GM12878 (cell line): ENCODE results near the gene MRPL38. TPM values are rescaled to one million over a fixed set of nuclear protein-coding genes. Genes with fewer than 3 reads are reported as not detected.
A peak's percentile ranks its signal among the peaks of the same experiment; 100 is the strongest.

Experiments
- ATF7 ChIP-seq: fragments of 450-650 bp; IDR thresholded peaks from 2 replicates; pipeline ENCODE4 v1.6.1; 2016; ENCODE audit warnings: low read depth, mild to moderate bottlenecking
- CEBPB ChIP-seq, 2 experiments: fragments of 150-350 bp in 1 of 2; IDR thresholded peaks; 2 replicates each; pipeline ENCODE4 v1.6.1; 2012 to 2014; ENCODE audit warnings: low read depth in 2 of 2, low read length in 2 of 2, borderline replicate concordance in 1 of 2, inconsistent platforms in 1 of 2
- DPF2 ChIP-seq: fragments of 450-650 bp; IDR thresholded peaks from 2 replicates; pipeline ENCODE4 v1.6.1; 2017; ENCODE audit warnings: mild to moderate bottlenecking
- ETV6 ChIP-seq, 2 experiments: fragments of 450-650 bp in 1 of 2; IDR thresholded peaks in 1 of 2; conservative IDR thresholded peaks in 1 of 2; 2 replicates each; pipeline ENCODE4 v1.6.1; 2014; ENCODE audit warnings: antibody characterized with exemption in 1 of 2, borderline replicate concordance in 1 of 2, low read depth in 1 of 2, mild to moderate bottlenecking in 1 of 2, moderate library complexity in 1 of 2
- FOS ChIP-seq: IDR thresholded peaks from 3 replicates; pipeline ENCODE4 v1.6.1; 2011; ENCODE audit warnings: borderline replicate concordance; ENCODE audit not compliant: insufficient read length; ENCODE audit errors: extremely low read depth
- IKZF1 ChIP-seq: fragments of 450-650 bp; conservative IDR thresholded peaks from 2 replicates; pipeline ENCODE4 v1.6.1; 2017; ENCODE audit warnings: antibody characterized with exemption, mild to moderate bottlenecking
- IRF4 ChIP-seq: IDR thresholded peaks from 2 replicates; pipeline ENCODE4 v1.6.1; 2011; ENCODE audit warnings: low read depth, low read length
- JUND ChIP-seq: IDR thresholded peaks from 2 replicates; pipeline ENCODE4 v1.6.1; 2012; ENCODE audit warnings: low read depth, mild to moderate bottlenecking, low read length, improper control_type of control experiment, moderate library complexity
- KAT2A ChIP-seq: conservative IDR thresholded peaks from 2 replicates; pipeline ENCODE4 v1.6.1; 2011; ENCODE audit warnings: low read depth, low read length; ENCODE audit not compliant: control insufficient read depth
- LARP7 ChIP-seq: fragments of 450-650 bp; IDR thresholded peaks from 2 replicates; pipeline ENCODE4 v1.6.1; 2017; ENCODE audit warnings: mild to moderate bottlenecking
- MEF2A ChIP-seq: IDR thresholded peaks from 2 replicates; pipeline ENCODE4 v1.6.1; 2011; ENCODE audit warnings: low read depth, mild to moderate bottlenecking, low read length, moderate library complexity; ENCODE audit not compliant: insufficient read depth
- MTA3 ChIP-seq: IDR thresholded peaks from 2 replicates; pipeline ENCODE4 v1.6.1; 2012; ENCODE audit warnings: low read length, inconsistent platforms, borderline replicate concordance
- MXI1 ChIP-seq: fragments of 150-350 bp; IDR thresholded peaks from 2 replicates; pipeline ENCODE4 v1.6.1; 2011; ENCODE audit warnings: low read depth, mild to moderate bottlenecking, inconsistent platforms, low read length, improper control_type of control experiment
- MYB ChIP-seq: fragments of 150-350 bp; IDR thresholded peaks from 2 replicates; pipeline ENCODE4 v1.6.1; 2014; ENCODE audit warnings: mild to moderate bottlenecking, low read depth, low read length, borderline replicate concordance
- NFYA ChIP-seq: IDR thresholded peaks from 2 replicates; pipeline ENCODE4 v1.6.1; 2011; ENCODE audit warnings: low read depth, mild to moderate bottlenecking, low read length, improper control_type of control experiment, borderline replicate concordance
- NR2C1 ChIP-seq: fragments of 450-650 bp; IDR thresholded peaks from 2 replicates; pipeline ENCODE4 v1.6.1; 2017; ENCODE audit warnings: antibody characterized with exemption, mild to moderate bottlenecking, moderate library complexity
- NRF1 ChIP-seq: conservative IDR thresholded peaks from 2 replicates; pipeline ENCODE4 v1.6.1; 2011; ENCODE audit warnings: mild to moderate bottlenecking, low read depth, low read length, improper control_type of control experiment
- PAX5 ChIP-seq: IDR thresholded peaks from 2 replicates; pipeline ENCODE4 v1.6.1; 2011; ENCODE audit warnings: low read depth, low read length, borderline replicate concordance
- RCOR1 ChIP-seq: conservative IDR thresholded peaks from 2 replicates; pipeline ENCODE4 v1.6.1; 2012; ENCODE audit warnings: low read depth, low read length, improper control_type of control experiment
- RELA ChIP-seq: fragments of 450-650 bp; IDR thresholded peaks from 2 replicates; pipeline ENCODE4 v1.8.0; 2014; ENCODE audit warnings: borderline replicate concordance; ENCODE audit not compliant: partially characterized antibody
- STAT3 ChIP-seq: IDR thresholded peaks from 2 replicates; pipeline ENCODE4 v1.6.1; 2011; ENCODE audit warnings: low read depth, low read length, improper control_type of control experiment
- SUPT20H ChIP-seq: IDR thresholded peaks from 2 replicates; pipeline ENCODE4 v1.6.1; 2011; ENCODE audit warnings: low read depth, mild to moderate bottlenecking, low read length, moderate library complexity, borderline replicate concordance; ENCODE audit not compliant: control insufficient read depth
- TCF7 ChIP-seq: IDR thresholded peaks from 2 replicates; pipeline ENCODE4 v1.6.1; 2014; ENCODE audit warnings: antibody characterized with exemption, borderline replicate concordance
- ZNF207 ChIP-seq: fragments of 450-650 bp; IDR thresholded peaks from 2 replicates; pipeline ENCODE4 v1.6.1; 2014; ENCODE audit warnings: antibody characterized with exemption, mild to moderate bottlenecking, borderline replicate concordance
- ZZZ3 ChIP-seq: IDR thresholded peaks from 2 replicates; pipeline ENCODE4 v1.6.1; 2011; ENCODE audit warnings: low read depth; ENCODE audit not compliant: control insufficient read depth, insufficient read length
- polyA plus RNA-seq, 11 experiments: library from polyadenylated mRNA; depleted of rRNA in 4 of 11; unstranded in 6 of 11; stranded (reverse) in 5 of 11; fragments of >200 nt; fragmentation: Nextera tagmentation in 4 of 11; fragmentation: Illumina TruSeq in 1 of 11; extraction: Ambion mirVana in 4 of 11; extraction: Trizol in 1 of 11; gene quantifications; 1 replicate in 1 of 11; 2 replicates in 10 of 11; pipeline versions ENCODE4 v1.2.1 to v1.2.3, GENCODE V29; 2011 to 2016; ENCODE audit warnings: inconsistent platforms in 2 of 11, missing spikeins in 2 of 11, low read depth in 1 of 11
- total RNA-seq, 4 experiments: library from RNA; depleted of rRNA in 3 of 4; stranded (reverse); fragments of >200 nt in 3 of 4; fragmentation: Illumina TruSeq in 1 of 4; extraction: Trizol in 1 of 4; gene quantifications; 2 replicates each; pipeline versions ENCODE4 v1.2.1 to v1.2.3, GENCODE V29; 2013 to 2021
- TF ChIP-seq, protein P1 (sequence below): IDR thresholded peaks from 2 replicates; pipeline ENCODE4 v1.6.1; 2012; ENCODE audit warnings: low read depth, low read length, improper control_type of control experiment
- TF ChIP-seq, protein P2 (sequence below): fragments of 450-650 bp; IDR thresholded peaks from 2 replicates; pipeline ENCODE4 v1.6.1; 2016; ENCODE audit warnings: mild to moderate bottlenecking
- TF ChIP-seq, protein P3 (sequence below): fragments of 450-650 bp; IDR thresholded peaks from 2 replicates; pipeline ENCODE4 v1.6.1; 2017; ENCODE audit warnings: mild to moderate bottlenecking

Gene MRPL38
- total and polyA plus RNA-seq, 10 of the 15 experiments (the other 5 are each of a cell fraction or from before 2014, with no cell fraction given): 6.6 to 205 (median 53.1) TPM

- TF ChIP-seq SUPT20H (no peak), JUND (no peak), PAX5 (no peak), MYB (no peak), ETV6 (conservative IDR thresholded peaks at IDR 0.05 in 1 of 2, IDR thresholded peaks at IDR 0.05 in 1 of 2; ENCODE audit: borderline replicate concordance in 1 of 2, low read depth in 1 of 2) (no peak), IKZF1 (peak; percentile 94), ZNF207 (no peak), STAT3 (no peak), KAT2A (no peak), IRF4 (no peak), NRF1 (0 out of 2 replicates have a peak, but pooled peaks have one; percentile 19), LARP7 (peak; percentile 98), DPF2 (peak; percentile 89), CEBPB (IDR thresholded peaks at IDR 0.05; ENCODE audit: borderline replicate concordance in 1 of 2, low read depth in 2 of 2, low read length in 2 of 2) (no peak), TCF7 (no peak), RELA (no peak), MTA3 (no peak), NR2C1 (peak; percentile 30; the same call in 1 of the 2 replicates), MXI1 (peak; percentile 80), NFYA (no peak), ATF7 (no peak), FOS (no peak), ZZZ3 (no peak), RCOR1 (no peak), MEF2A (no peak)
- TF ChIP-seq, protein P1, sequence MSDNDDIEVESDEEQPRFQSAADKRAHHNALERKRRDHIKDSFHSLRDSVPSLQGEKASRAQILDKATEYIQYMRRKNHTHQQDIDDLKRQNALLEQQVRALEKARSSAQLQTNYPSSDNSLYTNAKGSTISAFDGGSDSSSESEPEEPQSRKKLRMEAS: no peak; the same call in 1 of the 2 replicates
- TF ChIP-seq, protein P2, sequence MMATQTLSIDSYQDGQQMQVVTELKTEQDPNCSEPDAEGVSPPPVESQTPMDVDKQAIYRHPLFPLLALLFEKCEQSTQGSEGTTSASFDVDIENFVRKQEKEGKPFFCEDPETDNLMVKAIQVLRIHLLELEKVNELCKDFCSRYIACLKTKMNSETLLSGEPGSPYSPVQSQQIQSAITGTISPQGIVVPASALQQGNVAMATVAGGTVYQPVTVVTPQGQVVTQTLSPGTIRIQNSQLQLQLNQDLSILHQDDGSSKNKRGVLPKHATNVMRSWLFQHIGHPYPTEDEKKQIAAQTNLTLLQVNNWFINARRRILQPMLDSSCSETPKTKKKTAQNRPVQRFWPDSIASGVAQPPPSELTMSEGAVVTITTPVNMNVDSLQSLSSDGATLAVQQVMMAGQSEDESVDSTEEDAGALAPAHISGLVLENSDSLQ: no peak
- TF ChIP-seq, protein P3, sequence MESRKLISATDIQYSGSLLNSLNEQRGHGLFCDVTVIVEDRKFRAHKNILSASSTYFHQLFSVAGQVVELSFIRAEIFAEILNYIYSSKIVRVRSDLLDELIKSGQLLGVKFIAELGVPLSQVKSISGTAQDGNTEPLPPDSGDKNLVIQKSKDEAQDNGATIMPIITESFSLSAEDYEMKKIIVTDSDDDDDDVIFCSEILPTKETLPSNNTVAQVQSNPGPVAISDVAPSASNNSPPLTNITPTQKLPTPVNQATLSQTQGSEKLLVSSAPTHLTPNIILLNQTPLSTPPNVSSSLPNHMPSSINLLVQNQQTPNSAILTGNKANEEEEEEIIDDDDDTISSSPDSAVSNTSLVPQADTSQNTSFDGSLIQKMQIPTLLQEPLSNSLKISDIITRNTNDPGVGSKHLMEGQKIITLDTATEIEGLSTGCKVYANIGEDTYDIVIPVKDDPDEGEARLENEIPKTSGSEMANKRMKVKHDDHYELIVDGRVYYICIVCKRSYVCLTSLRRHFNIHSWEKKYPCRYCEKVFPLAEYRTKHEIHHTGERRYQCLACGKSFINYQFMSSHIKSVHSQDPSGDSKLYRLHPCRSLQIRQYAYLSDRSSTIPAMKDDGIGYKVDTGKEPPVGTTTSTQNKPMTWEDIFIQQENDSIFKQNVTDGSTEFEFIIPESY: no peak
These were observed 8.1 kb downstream of the MRPL38 start, which contains the start of gene TRIM65 (continued) for GRCh38 chr17:75896415-75897159.
